GM18507 (cell line): ENCODE data around the gene PLXNB2.
A peak's percentile ranks its signal among the peaks of the same experiment; 100 is the strongest.
"Not testable (repeated sequence)": the region's sequence is repeated elsewhere in the genome, so short reads cannot be mapped to it uniquely, and the experiment has no call there.

Experiments
- DNase-seq: peaks from one replicate; pipeline ENCODE4 v3.0.0; 2011; ENCODE audit warnings: low read depth; ENCODE audit not compliant: insufficient read length; ENCODE audit errors: extremely low spot score
- FAIRE-seq: peaks from 2 replicates; lab custom pipeline; 2011; peaks lifted over from hg19 to GRCh38; lab: Jason Lieb, UNC

The PLXNB2 gene

DNA sequence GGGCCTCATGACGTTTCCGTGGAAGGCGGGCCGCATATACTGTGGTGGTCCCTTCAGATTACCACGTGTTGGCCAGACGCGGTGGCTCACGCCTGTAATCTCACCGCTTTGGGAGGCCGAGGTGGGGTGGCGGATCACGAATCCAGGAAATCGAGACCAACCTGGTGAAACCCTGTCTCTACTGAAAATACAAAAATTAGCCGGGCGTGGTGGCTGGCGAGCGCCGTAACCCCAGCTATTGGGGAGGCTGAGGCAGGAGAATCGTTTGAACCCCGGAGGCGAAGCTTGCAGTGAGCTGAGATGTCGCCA is 20.2 kb upstream of the PLXNB2 start:
- FAIRE-seq, result no peak
- no peak for DNase-seq

- peak; percentile 77 for DNase-seq
Measured at GRCh38 chr22:50326956-50327710, 19.7 kb upstream of the PLXNB2 start, which contains the start of gene DENND6B. Gene DENND6B (minus strand): TSS chr22:50327012. CDS start chr22:50326988, 24 bp downstream.

DNA sequence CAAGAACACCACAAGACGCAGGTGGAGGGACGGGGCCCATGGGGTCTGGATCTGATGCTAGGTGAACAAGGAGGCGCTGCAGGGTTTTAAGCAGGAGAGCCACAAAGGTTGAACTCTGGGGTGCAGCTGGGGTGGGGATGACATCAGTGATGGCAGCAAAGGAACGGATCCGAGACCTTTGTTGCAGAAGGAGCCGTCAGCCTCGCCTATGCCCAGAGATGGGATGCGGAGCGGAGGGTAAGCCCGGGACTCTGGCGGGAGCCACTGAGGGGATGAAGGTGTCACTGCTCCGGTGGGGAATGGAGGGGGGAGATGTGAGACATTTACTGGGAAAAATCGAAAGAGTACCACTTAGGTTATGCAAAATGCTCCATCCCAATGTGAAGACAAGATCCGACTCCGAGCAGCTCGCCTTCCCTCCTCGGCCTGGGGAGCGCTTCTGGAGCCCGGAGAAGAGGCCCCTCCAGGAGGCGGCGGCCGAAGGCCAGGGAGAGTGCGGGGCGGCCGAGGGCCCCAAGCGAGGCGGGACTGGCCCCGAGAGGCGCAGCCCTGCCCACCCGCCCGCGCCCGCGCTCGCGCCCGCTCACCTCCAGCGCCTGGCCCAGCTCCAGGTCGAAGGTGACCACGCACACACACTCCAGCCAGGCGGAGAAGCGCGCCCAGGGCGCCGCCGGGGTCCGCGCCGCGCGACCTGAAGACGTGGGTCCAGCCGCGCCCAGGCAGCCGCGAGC is 18.9 kb upstream of the PLXNB2 start:
- no peak for FAIRE-seq
- DNase-seq, result no peak

More at GRCh38 chr22:50326956-50327710, 19.7 kb upstream of the PLXNB2 start, which contains the start of gene DENND6B:
- peak; percentile 84 for FAIRE-seq

- FAIRE-seq, result no peak
- no peak for DNase-seq
Measured at GRCh38 chr22:50325444-50326224, 18.2 kb upstream of the PLXNB2 start.

DNA sequence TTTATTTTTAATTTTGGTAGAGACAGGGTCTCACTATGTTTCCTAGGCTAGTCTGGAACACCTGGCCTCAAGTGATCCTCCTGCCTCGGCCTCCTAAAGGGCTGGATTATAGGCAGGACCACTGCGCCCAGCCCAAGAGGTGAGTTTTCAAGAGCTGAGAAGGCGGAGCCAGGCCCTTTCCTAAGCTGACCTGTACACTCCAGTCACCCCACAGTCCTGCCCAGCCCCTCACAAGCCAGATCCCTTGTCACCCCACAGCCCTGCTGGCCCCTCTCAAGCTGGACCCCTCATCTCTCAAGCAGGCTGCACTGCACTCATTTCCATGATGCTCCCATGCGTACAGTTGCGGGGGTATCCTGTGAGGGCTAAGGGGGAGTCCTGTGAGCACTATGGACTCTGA is 16.5 kb upstream of the PLXNB2 start:
- DNase-seq, result no peak
- no peak for FAIRE-seq

DNA sequence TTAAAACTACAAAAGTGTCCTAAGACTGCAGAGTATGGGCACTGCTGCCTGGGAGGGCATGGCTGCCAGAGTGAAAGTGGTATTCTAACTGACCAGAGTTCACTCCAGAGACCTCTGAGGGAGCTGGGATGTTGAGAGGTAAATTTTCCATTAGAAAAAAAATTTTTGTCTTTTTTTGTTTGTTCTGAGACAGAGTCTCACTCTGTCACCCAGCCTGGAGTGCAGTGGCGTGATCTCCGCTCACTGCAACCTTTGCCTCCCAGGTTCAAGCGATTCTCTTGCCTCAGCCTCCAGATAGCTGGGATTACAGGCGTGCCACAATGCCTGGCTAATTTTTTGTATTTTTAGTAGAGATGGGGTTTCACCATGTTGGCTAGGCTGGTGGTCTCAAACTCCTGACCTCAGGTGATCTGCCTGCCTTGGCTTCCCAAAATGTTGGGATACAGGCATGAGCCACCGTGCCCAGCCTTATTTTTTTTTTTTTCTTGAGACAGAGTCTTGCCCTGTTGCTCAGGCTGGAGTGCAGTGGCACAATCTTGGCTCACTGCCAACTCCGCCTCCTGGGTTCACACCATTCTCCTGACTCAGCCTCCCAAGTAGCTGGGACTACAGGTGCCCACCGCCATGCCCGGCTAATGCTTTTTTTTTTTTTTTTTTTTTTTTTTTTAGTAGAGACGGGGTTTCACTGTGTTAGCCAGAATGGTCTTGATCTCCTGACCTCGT is 15.1 kb upstream of the PLXNB2 start:
- not testable (repeated sequence) for FAIRE-seq, DNase-seq

DNA sequence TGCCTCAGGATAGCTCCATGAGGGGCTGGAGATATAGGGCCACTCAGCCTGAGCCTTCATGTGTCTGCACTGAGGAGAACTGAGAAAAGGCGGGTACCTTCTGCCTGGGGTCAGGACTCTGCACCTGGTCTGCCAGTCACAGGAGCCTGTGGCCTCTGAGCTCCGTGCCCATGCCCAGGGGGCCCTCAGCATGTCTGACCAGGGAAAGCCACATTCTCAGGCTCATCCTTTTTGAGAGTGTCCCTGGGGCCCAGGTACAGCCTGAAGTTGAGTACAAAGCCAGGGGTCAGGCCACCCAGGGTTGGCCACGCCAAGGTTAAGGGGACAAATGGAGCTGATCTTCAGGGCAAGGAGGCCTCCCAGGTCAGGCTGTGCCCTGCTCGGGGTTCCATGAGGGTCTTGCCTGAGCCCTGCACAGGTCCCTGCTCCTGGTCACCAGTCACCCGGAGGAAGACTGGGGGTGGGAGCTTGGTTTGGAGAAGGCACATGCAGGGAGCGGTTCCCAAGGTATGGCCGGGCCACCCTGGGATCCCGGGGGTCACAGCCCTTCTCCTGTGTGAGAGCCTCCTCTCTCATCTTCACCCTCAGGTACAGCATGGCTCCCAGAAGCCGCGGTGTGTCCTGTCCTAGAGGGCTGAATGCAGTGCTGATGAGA is 13.4 kb upstream of the PLXNB2 start:
- no peak for DNase-seq
- no peak for FAIRE-seq

DNA sequence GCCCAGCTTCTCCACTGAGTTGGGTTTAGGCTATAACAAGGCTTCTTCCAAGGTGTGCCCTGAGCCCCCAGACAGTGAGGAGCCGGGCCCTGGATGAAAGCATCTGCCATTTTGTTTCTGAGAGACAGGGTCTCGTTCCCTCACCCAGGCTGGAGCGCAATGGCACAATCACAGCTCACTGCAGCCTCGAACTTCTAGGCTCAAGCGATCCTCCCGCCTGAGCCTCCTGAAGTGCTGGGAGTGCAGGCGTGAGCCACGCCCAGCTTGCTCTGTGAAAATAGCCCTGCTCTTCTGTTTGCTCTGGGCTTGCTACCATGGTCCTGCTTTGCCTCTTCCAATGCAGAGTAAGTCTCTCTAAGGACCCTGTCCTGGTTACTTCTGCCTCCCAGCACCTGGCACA is 12.7 kb upstream of the PLXNB2 start:
- FAIRE-seq (no peak), DNase-seq (no peak)

GRCh38 chr22:50319503-50319951 is 12.1 kb upstream of the PLXNB2 start:
- DNase-seq, result no peak

DNA sequence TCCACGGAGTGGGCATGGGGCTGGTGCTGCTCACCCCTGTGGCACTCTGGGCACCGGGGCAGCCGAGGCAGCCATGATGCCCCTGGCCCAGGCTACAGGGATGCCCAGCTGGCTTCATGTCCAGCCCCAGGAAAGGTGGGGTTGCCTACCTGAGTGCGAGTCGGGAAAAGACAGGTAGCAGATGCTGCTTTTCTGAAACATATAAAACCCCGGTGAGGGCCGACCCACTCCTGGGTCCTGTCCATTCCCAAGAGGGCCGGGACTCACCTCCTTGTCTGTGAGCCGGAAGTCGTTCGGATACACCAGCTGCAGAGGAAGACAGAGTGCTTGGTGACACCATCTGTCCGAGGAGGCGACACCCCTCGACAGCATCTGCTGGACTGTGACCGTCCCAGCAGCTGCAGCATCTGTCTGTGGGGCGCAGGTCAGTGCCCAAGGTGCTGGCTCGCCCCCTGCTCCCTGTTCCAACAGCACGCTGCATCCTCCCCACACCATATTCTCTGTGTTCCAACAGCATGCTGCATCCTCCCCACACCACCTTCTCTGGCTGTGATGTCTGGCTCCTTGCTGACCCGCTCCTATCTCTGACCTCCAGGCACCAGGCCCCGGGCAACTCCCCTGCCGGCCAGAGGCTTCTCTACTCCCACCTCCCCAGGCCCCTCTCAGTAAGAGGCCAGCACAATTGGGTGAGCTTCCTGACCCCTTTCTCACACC is 11.4 kb upstream of the PLXNB2 start:
- DNase-seq, result no peak
- FAIRE-seq, result peak; percentile 69

More at GRCh38 chr22:50319503-50319951, 12.1 kb upstream of the PLXNB2 start:
- no peak for FAIRE-seq

GRCh38 chr22:50318356-50318697 is 10.9 kb upstream of the PLXNB2 start:
- FAIRE-seq (no peak), DNase-seq (no peak)

DNA sequence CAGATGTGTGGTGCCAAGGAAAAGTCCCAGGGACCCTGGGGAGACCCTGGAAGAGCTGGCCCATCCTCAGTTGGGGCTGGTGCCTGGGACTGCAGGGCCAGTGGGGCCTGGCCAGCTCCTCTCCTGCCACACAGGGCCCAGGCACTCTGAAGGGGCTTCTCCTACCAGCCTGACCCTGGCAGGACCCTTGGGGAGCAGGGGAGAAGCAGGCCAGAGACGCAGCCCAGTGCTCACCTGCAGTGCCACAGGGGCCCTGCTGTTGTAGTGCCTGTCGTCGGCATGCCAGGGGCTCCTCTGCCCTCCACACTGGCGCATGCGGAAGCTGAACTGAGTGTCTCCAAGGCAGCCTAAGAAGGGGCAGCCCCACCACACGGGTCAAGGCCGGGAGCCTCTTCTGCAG is 10.2 kb upstream of the PLXNB2 start:
- no peak for DNase-seq
- no peak for FAIRE-seq

DNA sequence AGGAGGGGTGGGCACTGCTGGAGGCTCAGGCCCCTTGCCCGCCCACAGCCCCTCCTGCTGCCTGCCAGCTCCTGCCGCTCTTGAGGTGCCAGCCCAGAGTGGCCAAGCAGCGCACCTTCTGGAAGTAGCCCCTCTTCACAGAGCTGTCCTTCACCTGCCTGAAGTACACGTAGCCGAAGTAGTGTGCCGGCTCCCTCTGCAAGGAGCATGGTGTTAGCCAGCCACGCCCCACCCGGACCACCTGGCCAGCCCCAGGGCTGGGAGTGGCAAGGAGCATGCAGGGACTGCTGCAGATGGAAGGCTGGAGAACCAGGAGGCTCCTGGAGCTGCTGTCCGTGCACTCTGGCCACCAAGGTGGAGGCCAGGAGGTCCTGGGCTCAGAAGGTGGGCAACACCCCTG is 9.7 kb upstream of the PLXNB2 start:
- DNase-seq, result no peak
- no peak for FAIRE-seq

- DNase-seq, result no peak
- no peak for FAIRE-seq
Measured at GRCh38 chr22:50316114-50317065, 8.9 kb upstream of the PLXNB2 start.

GRCh38 chr22:50315289-50316113 is 8.1 kb upstream of the PLXNB2 start:
- DNase-seq, result no peak

GRCh38 chr22:50314455-50315288 is 7.2 kb upstream of the PLXNB2 start:
- peak; percentile 71 for DNase-seq
- peak; percentile 99 for FAIRE-seq

More at GRCh38 chr22:50315289-50316113, 8.1 kb upstream of the PLXNB2 start:
- no peak for FAIRE-seq
